HEK293 (cell line): ENCODE data around the gene TMEM207.

Experiments used
- CTCF ChIA-PET: fragments of 350-600 bp; formaldehyde crosslinking; extraction: SDS; loops from one replicate; lab custom pipeline; 2021; ENCODE audit warnings: antibody characterized with exemption; lab: Yijun Ruan, JAX
- POLR2A ChIA-PET: fragments of 300-600 bp; formaldehyde crosslinking; extraction: SDS; loops from one replicate; lab custom pipeline; 2020; ENCODE audit warnings: antibody characterized with exemption, inconsistent platforms; lab: Yijun Ruan, JAX
- H3K27ac ChIP-seq: fragments of 200-500 bp; sonication (Bioruptor generic); 2 replicates; pipeline ENCODE4 v1.5.1; 2014; ENCODE audit warnings: low read depth, low read length, control low read depth, inconsistent platforms; ENCODE audit errors: extremely low read depth
- H3K36me3 ChIP-seq, 2 experiments: fragments of 200-500 bp in 1 of 2; sonication (Bioruptor generic) in 1 of 2; 1 replicate in 1 of 2; 2 replicates in 1 of 2; pipeline ENCODE4 v1.5.1; 2014 to 2017; ENCODE audit warnings: inconsistent platforms in 2 of 2, low read length in 2 of 2; ENCODE audit not compliant: control insufficient read depth in 2 of 2, insufficient read depth in 1 of 2
- H3K4me1 ChIP-seq: fragments of 200-500 bp; sonication (Bioruptor generic); 2 replicates; pipeline ENCODE4 v1.5.1; 2014; ENCODE audit warnings: mild to moderate bottlenecking, low read length, inconsistent platforms; ENCODE audit not compliant: control insufficient read depth, insufficient read depth
- H3K4me3 ChIP-seq: 2 replicates; pipeline ENCODE4 v1.5.1; 2011; ENCODE audit warnings: low read depth, mild to moderate bottlenecking, control low read depth, low read length, moderate library complexity
- H3K9me3 ChIP-seq: fragments of 200-500 bp; sonication (Bioruptor generic); 2 replicates; pipeline ENCODE4 v1.5.1; 2014; ENCODE audit warnings: low read depth, low read length, inconsistent platforms; ENCODE audit not compliant: control insufficient read depth, insufficient read depth
- CTCF ChIP-seq: fragments of 450-650 bp; formaldehyde crosslinking; IDR thresholded peaks from 2 replicates; pipeline ENCODE4 v1.5.1; 2016; ENCODE audit warnings: missing biosample characterization, missing genetic modification characterization
- KLF17 ChIP-seq: fragments of 450-650 bp; formaldehyde crosslinking; IDR thresholded peaks from 2 replicates; pipeline ENCODE4 v1.5.1; 2016; ENCODE audit warnings: missing biosample characterization, missing genetic modification characterization
- OVOL3 ChIP-seq: fragments of 450-650 bp; formaldehyde crosslinking; IDR thresholded peaks from 2 replicates; pipeline ENCODE4 v1.5.1; 2016; ENCODE audit warnings: missing biosample characterization, missing genetic modification characterization
- PBX3 ChIP-seq: sonication (generic); formaldehyde crosslinking; IDR thresholded peaks from 2 replicates; pipeline ENCODE4 v1.8.1; 2022; ENCODE audit warnings: mild to moderate bottlenecking, moderate library complexity, missing genetic modification reagents
- TRIM28 ChIP-seq: IDR thresholded peaks from 2 replicates; pipeline ENCODE4 v1.6.1; 2011; ENCODE audit warnings: low read length, control low read depth, borderline replicate concordance
- ZBTB7A ChIP-seq: fragments of 450-650 bp; formaldehyde crosslinking; IDR thresholded peaks from 2 replicates; pipeline ENCODE4 v1.5.1; 2016; ENCODE audit warnings: low read depth, missing biosample characterization, missing genetic modification characterization
- ZNF10 ChIP-seq: fragments of 450-650 bp; formaldehyde crosslinking; IDR thresholded peaks from 2 replicates; pipeline ENCODE4 v1.5.1; 2017; ENCODE audit warnings: missing biosample characterization, missing genetic modification characterization
- ZNF18 ChIP-seq: fragments of 450-650 bp; formaldehyde crosslinking; IDR thresholded peaks from 2 replicates; pipeline ENCODE4 v1.5.1; 2016; ENCODE audit warnings: missing biosample characterization, missing genetic modification characterization
- ZNF433 ChIP-seq: fragments of 450-650 bp; formaldehyde crosslinking; IDR thresholded peaks from 2 replicates; pipeline ENCODE4 v1.5.1; 2016; ENCODE audit warnings: missing biosample characterization, missing genetic modification characterization, low read depth
- ZNF518A ChIP-seq: fragments of 450-650 bp; formaldehyde crosslinking; conservative IDR thresholded peaks from 2 replicates; pipeline ENCODE4 v1.5.1; 2016; ENCODE audit warnings: low read depth, missing biosample characterization, missing genetic modification characterization
- ZNF664 ChIP-seq: fragments of 450-650 bp; formaldehyde crosslinking; IDR thresholded peaks from 2 replicates; pipeline ENCODE4 v1.5.1; 2016; ENCODE audit warnings: missing biosample characterization, missing genetic modification characterization
- ZNF707 ChIP-seq: fragments of 450-650 bp; formaldehyde crosslinking; IDR thresholded peaks from 2 replicates; pipeline ENCODE4 v1.5.1; 2016; ENCODE audit warnings: missing biosample characterization, missing genetic modification characterization
- ZNF768 ChIP-seq: fragments of 450-650 bp; formaldehyde crosslinking; IDR thresholded peaks from 2 replicates; pipeline ENCODE4 v1.5.1; 2018; ENCODE audit warnings: missing biosample characterization, mild to moderate bottlenecking, missing genetic modification characterization
- ZNF791 ChIP-seq: fragments of 450-650 bp; formaldehyde crosslinking; IDR thresholded peaks from 2 replicates; pipeline ENCODE4 v1.5.1; 2016; ENCODE audit warnings: missing biosample characterization, missing genetic modification characterization
- ZNF843 ChIP-seq: fragments of 450-650 bp; formaldehyde crosslinking; IDR thresholded peaks from 2 replicates; pipeline ENCODE4 v1.5.1; 2016; ENCODE audit warnings: missing biosample characterization, missing genetic modification characterization
- ZSCAN16 ChIP-seq: fragments of 450-650 bp; formaldehyde crosslinking; IDR thresholded peaks from 2 replicates; pipeline ENCODE4 v1.5.1; 2016; ENCODE audit warnings: missing biosample characterization, missing genetic modification characterization

The TMEM207 gene

GRCh38 chr3:190396001-190396400 lies 53.7 kb downstream of the TMEM207 start:
- Histone ChIP-seq H3K27ac (no peak overlapping the region), H3K36me3 (no peaks in the 10 kb centered on the region), H3K9me3 (no peaks in the 10 kb centered on the region), H3K4me3 (no peak overlapping the region), H3K4me1 (no peaks in the 10 kb centered on the region)
- ChIA-PET POLR2A (no interaction called here), CTCF (interaction anchor here (0.9 kb wide), 1 partner anchor 74 kb away, joined by 3 read pairs; the partner anchor contains the start of gene CLDN1)
- no peak for TF ChIP-seq ZNF843
- TF ChIP-seq ZNF664 (tag by site-specific recombination), result no peak

GRCh38 chr3:190388703-190389102 lies 61.0 kb downstream of the TMEM207 start:
- TF ChIP-seq ZNF18 (tag by site-specific recombination), result no peak
- TF ChIP-seq ZBTB7A (tag by site-specific recombination), result no peak
- TF ChIP-seq ZNF518A (tag by site-specific recombination), result no peak
- TF ChIP-seq ZNF10 (tag by site-specific recombination), result no peak
- no peak for TF ChIP-seq ZNF707 (tag by site-specific recombination)
- no peak for TF ChIP-seq ZNF768 (tag by site-specific recombination)
- TF ChIP-seq ZNF433 (tag by site-specific recombination), result no peak
- TF ChIP-seq OVOL3 (tag by site-specific recombination), result no peak
- TF ChIP-seq ZNF791 (tag by site-specific recombination), result no peak
- TF ChIP-seq TRIM28, result no peak
- TF ChIP-seq CTCF (tag by site-specific recombination), result no peak
- no peak for TF ChIP-seq ZSCAN16
- TF ChIP-seq KLF17 (tag by site-specific recombination), result no peak
- TF ChIP-seq PBX3, result no peak
- H3K9me3 ChIP-seq, result no peaks in the 10 kb centered on the region
- ChIA-PET POLR2A (no interaction called here), CTCF (interaction anchor here (0.6 kb wide), 1 partner anchor 49 kb away, joined by 3 read pairs; no protein-coding TSS in a partner anchor)
- no peak overlapping the region for H3K27ac ChIP-seq
- no peaks in the 10 kb centered on the region for H3K36me3 ChIP-seq
- no peak overlapping the region for H3K4me3 ChIP-seq
- no peaks in the 10 kb centered on the region for H3K4me1 ChIP-seq
